ENCODE results near the gene KRT85.

KRT85 gene

DNA sequence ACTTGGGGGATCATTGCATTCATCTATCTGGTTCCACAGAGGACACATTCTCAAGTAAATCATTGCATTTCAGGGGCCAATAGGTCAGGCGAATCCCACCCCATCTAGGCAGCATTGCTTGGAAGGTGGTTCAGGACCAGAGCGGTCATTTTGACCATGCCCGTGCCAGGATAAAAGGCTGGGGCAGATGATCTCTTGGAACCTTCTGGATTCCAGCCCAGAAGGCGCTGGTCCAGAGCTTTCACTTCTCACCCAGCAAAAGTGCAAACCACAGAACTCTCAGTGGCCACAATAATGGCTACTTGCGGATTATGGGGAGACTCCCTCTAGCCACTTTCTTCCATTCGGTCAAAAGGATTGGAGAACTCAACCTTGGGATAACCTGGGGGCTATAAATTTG lies 595 bp upstream of the KRT85 start:
- DNase-seq (ENCODE audit: low read depth in 2 of 2) = no peak

GRCh38 chr12:52364901-52365489 lies 2.3 kb downstream of the KRT85 start:
- no peak for DNase-seq (ENCODE audit: low read depth in 2 of 2)

DNA sequence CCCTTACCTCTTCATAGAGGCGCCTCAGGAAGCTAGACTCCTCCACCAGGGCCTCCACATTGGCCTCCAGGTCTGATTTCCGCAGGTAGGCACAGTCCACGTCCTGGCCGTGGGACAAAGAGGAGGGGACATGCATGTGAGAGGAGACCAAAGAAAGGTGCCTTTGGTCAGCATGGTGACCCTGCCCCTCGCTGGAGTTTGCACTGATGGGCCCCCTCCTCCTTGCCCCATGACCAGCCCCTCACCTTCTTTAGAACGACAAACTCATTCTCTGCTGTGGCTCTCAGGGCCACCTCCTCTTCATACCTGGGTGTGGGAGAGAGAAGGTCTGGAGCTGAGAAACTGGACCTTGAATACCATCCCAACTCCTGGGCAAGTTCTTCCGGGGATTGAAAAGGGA lies 3.2 kb downstream of the KRT85 start:
- no peak for DNase-seq (ENCODE audit: low read depth in 2 of 2)

- no peak for DNase-seq (ENCODE audit: low read depth in 2 of 2)
These were observed 4.1 kb downstream of the KRT85 start for GRCh38 chr12:52363111-52363679.

GRCh38 chr12:52362118-52362726 lies 5.1 kb downstream of the KRT85 start:
- no peak for DNase-seq (ENCODE audit: low read depth in 2 of 2)

GRCh38 chr12:52361553-52361952 lies 5.7 kb downstream of the KRT85 start:
- no peak for DNase-seq (ENCODE audit: low read depth in 2 of 2)

GRCh38 chr12:52360663-52361271 lies 6.5 kb downstream of the KRT85 start:
- DNase-seq (ENCODE audit: low read depth in 2 of 2) = no peak

- no peak for DNase-seq (ENCODE audit: low read depth in 2 of 2)
These were observed 7.1 kb downstream of the KRT85 start for GRCh38 chr12:52360106-52360662.

DNA sequence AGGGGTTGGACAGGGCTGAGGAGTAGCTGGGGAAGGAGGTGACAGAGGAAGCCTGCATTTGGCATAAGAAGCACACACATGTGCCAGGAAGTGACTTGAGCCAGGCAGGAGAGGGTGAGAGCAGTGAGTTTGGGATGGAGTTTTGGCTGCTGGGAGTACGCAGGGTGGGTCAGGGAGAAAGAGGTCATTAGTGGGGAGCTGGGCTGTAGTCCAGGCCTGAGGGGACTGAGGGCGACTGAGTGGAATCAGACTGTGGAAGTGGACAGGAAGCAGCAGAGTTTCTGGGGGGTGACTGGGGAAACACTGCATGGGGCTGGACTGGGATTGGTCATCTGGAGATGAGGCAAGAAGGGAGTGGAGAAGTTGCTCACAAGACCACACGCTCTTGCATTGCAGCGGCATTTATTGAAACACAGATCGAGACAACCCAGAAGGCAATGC lies 7.6 kb downstream of the KRT85 start:
- DNase-seq (ENCODE audit: low read depth in 2 of 2) = no peak

GRCh38 chr12:52358575-52359350 lies 8.5 kb downstream of the KRT85 start:
- no peak for DNase-seq (ENCODE audit: low read depth in 2 of 2)

DNA sequence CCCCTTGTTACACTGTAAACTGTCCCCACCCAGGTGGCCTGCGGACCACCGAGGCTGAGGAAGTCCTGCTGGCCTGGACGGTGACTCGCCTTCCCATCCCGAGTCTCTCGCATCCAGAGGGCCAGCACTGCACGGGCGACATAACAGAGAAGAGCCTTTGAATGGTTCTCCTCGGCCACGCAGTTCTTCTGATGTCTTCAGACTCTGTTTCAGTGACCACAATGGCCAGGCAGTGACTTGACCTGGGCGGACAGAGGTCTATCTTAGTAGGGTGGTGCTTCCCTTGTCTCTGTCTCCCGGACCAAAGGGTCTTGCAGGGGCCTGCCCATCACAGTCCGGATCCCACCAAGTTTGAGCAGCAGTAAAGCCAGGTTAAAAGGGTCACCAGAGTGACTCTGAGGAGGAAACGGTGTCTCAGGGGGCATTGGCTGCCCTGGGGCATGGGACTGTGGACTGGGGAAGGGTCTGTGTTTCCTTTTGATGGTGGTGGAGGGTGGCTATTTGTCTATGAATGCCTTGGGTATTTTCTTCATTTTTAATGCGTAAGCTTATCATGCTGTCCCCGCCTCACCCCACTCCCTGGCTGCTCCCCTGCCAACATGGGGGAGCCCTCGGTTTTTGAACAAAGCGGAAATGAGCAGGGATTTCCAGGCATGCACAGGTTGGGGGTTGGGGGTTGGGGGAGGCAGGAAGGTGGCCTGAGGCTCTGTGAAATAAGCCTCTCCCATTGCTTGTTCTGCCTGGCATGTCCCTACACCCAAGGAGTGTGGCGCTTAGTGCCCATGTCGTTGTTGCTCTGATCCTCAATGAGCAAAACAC lies 10.3 kb downstream of the KRT85 start:
- DNase-seq (ENCODE audit: low read depth in 2 of 2) = no peak

GRCh38 chr12:52356031-52356761 lies 11.1 kb downstream of the KRT85 start:
- no peak for DNase-seq (ENCODE audit: low read depth in 2 of 2)

GRCh38 chr12:52355176-52355575 lies 12.1 kb downstream of the KRT85 start:
- no peak for DNase-seq (ENCODE audit: low read depth in 2 of 2)

GRCh38 chr12:52354200-52354599 lies 13.1 kb downstream of the KRT85 start:
- DNase-seq (ENCODE audit: low read depth in 2 of 2) = no peak

DNA sequence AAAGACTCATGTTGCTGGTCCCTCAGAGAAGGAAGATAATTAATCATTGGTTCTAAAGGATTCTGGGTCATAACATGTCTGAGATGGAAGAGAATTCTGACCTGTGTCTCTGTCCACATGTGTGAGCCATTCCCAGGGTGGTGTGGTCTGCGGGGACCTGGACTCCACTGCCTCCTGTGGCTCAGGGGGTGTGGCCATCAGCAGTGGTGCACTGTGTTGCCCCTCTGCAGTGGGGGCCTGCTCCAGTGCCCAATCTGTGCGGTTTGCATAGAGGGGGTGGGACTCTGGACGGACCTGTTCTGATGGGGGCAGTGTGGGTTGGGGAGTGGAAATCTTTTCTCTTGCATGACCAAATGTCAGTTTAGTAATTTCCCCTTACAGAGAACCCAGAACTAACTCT lies 13.5 kb downstream of the KRT85 start:
- no peak for DNase-seq (ENCODE audit: low read depth in 2 of 2)

GRCh38 chr12:52352951-52353350 lies 14.3 kb downstream of the KRT85 start:
- DNase-seq (ENCODE audit: low read depth in 2 of 2) = no peak

DNA sequence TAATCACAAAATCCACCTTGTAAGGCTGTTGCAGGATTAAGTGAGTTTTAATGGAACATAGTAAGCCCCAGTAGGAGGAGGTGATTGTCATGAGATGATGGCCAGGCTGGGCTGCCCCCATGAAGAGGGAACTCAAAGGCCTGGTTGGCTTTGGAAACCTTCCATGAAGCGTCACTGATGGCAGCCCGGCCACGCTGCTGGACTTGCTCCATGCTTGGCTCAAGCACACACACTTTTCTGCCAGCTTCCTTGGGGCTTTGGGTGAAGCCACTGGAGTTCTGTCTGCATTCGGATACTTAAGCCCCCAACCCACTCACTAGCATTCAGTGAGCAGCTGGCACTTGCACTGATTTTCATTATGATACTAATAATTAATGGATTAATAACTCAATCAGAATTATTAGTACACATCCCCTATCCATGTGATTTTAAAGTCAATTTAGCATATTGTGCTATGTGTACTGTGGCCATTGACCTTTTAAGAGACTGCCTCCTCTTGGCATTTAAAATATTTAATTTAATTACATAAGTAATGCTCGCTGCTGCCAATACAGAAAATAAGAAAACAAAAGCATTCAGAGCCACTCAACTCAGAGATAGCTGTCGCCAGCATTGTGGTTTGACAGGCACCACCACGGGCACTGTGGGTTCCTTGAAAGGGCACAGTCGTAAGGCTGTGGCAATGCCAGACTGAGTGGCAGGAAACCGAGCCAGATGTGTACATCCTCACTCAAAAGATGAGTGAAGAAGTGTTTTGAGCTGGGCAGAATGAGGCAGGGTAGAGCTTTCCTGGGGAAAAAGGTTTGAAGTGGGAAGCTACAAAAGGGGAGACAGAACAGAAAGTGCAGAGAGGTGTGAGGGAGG lies 15.9 kb downstream of the KRT85 start:
- DNase-seq (ENCODE audit: low read depth in 2 of 2) = peak in 1 of 2 donors; percentile 14

DNA sequence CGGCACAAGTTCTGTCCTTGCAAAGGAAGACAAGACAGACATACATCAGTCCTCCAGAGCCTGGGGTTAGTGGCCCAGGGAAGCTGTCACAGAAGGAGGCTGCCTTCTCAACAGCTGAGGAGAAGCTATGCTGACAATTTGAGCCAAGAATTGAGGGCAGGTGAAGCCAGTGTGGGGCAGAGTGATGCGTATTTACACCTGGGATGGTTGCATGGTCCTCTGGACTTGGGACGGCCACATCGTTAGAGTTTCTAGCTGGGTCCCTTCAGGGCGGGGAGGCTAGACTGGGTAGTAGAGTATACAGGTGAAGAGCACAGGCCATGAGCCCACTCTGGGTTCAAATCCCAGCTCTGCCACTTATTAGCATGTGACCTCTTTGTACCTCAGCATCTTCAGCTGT lies 16.5 kb downstream of the KRT85 start:
- no peak for DNase-seq (ENCODE audit: low read depth in 2 of 2)

- DNase-seq (ENCODE audit: low read depth in 2 of 2) = no peak
These were observed 17.2 kb downstream of the KRT85 start for GRCh38 chr12:52350021-52350620.

Data from stimulated activated CD4-positive, alpha-beta T cell treated with anti-CD3 and anti-CD28 coated beads, Interleukin-4, amount 100 ng/mL, for 48 hours (primary cell).